Measurements from ENCODE around the gene FALEC. TPM values are rescaled to one million over a fixed set of nuclear protein-coding genes. Genes with fewer than 3 reads are reported as not detected.

FALEC gene
- total RNA-seq, 1 donor from 2014 or later: 0.43 TPM

DNA sequence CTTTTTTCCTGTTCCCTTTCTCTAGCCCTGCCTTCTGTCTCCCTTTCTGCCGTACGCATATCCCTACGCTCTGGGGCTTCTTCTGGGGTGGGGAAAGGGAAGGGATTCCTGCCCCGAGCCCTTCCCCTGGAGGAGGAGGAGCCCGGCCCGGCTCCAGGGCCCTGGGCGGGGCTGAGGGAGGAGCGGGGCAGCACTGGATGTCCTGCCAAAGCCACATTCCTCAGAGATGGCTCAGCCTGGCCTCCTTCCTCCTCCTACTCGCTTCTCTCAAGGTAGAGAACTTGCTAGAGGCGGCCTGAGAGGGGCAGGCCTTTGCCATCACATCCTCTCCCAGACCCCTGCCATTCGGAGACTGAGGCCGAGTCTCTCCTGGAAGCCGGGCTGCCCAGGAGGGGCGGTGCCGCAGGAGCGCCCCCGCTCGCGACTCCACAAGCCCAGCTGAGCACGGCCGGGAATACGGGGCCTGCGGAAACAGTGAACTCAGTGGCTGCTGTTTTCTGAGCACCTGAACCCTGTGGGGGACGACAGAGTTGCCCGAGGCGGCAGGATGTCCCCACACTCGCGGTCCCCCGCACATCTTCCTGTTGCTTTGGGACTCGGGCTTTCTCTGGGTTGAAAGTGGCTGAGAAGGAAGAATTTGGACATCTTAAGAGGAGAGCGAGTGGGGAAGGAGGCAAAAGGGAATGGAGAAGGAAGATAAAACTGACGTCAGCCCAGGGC lies 45.9 kb downstream of the FALEC start:
- Histone ChIP-seq H3K9me3 (ENCODE audit: insufficient read depth, low read depth, low read length) (no peaks in the 10 kb centered on the region), H3K9ac (ENCODE audit: low read length) (peak overlapping the region; percentile 99), H3K27me3 (ENCODE audit: insufficient read depth, low read length) (no peaks in the 10 kb centered on the region), H3K79me2 (ENCODE audit: insufficient read depth, low read length) (peaks cover 52% of the 10 kb centered on the region), H3K4me3 (ENCODE audit: insufficient read depth, low read depth, low read length) (peak overlapping the region; percentile 63), H3K27ac (ENCODE audit: low read depth, low read length) (peak overlapping the region; percentile 100), H2AFZ (ENCODE audit: low read depth, low read length) (peak overlapping the region; percentile 61), H4K20me1 (ENCODE audit: insufficient read depth, low read length) (peaks cover 18% of the 10 kb centered on the region), H3K4me1 (ENCODE audit: insufficient read depth, low read length) (peaks cover 42% of the 10 kb centered on the region), H3K4me2 (ENCODE audit: low read length) (peak overlapping the region; percentile 96), H3K36me3 (ENCODE audit: insufficient read depth, low read length) (no peaks in the 10 kb centered on the region)
- DNase-seq (ENCODE audit: low read depth) (peak; percentile 98), FAIRE-seq (peak; percentile 50)
- H3K27ac Mint-ChIP-seq (ENCODE audit: unreplicated experiment): peak overlapping the region; percentile 100
- H3K36me3 Mint-ChIP-seq (ENCODE audit: low read depth, unreplicated experiment): peaks cover 2% of the 10 kb centered on the region
- H3K4me3 Mint-ChIP-seq (ENCODE audit: unreplicated experiment): peak overlapping the region; percentile 81
- H3K27me3 Mint-ChIP-seq (ENCODE audit: low read depth, unreplicated experiment): no peaks in the 10 kb centered on the region
- no peaks in the 10 kb centered on the region for H3K9me3 Mint-ChIP-seq (ENCODE audit: unreplicated experiment)
- H3K4me1 Mint-ChIP-seq (ENCODE audit: low read depth, unreplicated experiment): peaks cover 41% of the 10 kb centered on the region
- no peak for TF ChIP-seq EZH2 (IDR thresholded peaks at IDR 0.05; ENCODE audit: insufficient read depth, low read length)
- TF ChIP-seq, protein P1, sequence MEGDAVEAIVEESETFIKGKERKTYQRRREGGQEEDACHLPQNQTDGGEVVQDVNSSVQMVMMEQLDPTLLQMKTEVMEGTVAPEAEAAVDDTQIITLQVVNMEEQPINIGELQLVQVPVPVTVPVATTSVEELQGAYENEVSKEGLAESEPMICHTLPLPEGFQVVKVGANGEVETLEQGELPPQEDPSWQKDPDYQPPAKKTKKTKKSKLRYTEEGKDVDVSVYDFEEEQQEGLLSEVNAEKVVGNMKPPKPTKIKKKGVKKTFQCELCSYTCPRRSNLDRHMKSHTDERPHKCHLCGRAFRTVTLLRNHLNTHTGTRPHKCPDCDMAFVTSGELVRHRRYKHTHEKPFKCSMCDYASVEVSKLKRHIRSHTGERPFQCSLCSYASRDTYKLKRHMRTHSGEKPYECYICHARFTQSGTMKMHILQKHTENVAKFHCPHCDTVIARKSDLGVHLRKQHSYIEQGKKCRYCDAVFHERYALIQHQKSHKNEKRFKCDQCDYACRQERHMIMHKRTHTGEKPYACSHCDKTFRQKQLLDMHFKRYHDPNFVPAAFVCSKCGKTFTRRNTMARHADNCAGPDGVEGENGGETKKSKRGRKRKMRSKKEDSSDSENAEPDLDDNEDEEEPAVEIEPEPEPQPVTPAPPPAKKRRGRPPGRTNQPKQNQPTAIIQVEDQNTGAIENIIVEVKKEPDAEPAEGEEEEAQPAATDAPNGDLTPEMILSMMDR (IDR thresholded peaks at IDR 0.05; ENCODE audit: insufficient read depth, low read depth, low read length): no peak

GRCh38 chr1:150561974-150562445 lies 46.5 kb downstream of the FALEC start:
- Histone ChIP-seq H3K4me1 (ENCODE audit: insufficient read depth, low read length) (peaks cover 43% of the 10 kb centered on the region), H2AFZ (ENCODE audit: low read depth, low read length) (no peak overlapping the region), H3K9ac (ENCODE audit: low read length) (peak overlapping the region; percentile 99), H3K9me3 (ENCODE audit: insufficient read depth, low read depth, low read length) (no peaks in the 10 kb centered on the region), H3K27me3 (ENCODE audit: insufficient read depth, low read length) (no peaks in the 10 kb centered on the region), H3K27ac (ENCODE audit: low read depth, low read length) (peak overlapping the region; percentile 100), H3K4me2 (ENCODE audit: low read length) (peak overlapping the region; percentile 96), H3K4me3 (ENCODE audit: insufficient read depth, low read depth, low read length) (peak overlapping the region; percentile 63), H4K20me1 (ENCODE audit: insufficient read depth, low read length) (peaks cover 21% of the 10 kb centered on the region), H3K36me3 (ENCODE audit: insufficient read depth, low read length) (no peaks in the 10 kb centered on the region), H3K79me2 (ENCODE audit: insufficient read depth, low read length) (peaks cover 57% of the 10 kb centered on the region)
- Mint-ChIP-seq H3K9me3 (ENCODE audit: unreplicated experiment) (no peaks in the 10 kb centered on the region), H3K4me3 (ENCODE audit: unreplicated experiment) (peak overlapping the region; percentile 81), H3K4me1 (ENCODE audit: low read depth, unreplicated experiment) (peaks cover 44% of the 10 kb centered on the region), H3K36me3 (ENCODE audit: low read depth, unreplicated experiment) (peaks cover 2% of the 10 kb centered on the region), H3K27me3 (ENCODE audit: low read depth, unreplicated experiment) (no peaks in the 10 kb centered on the region), H3K27ac (ENCODE audit: unreplicated experiment) (peak overlapping the region; percentile 100)
- DNase-seq (ENCODE audit: low read depth): peak; percentile 89
- no peak for FAIRE-seq
- TF ChIP-seq, protein P1 (IDR thresholded peaks at IDR 0.05; ENCODE audit: insufficient read depth, low read depth, low read length): no peak
- TF ChIP-seq EZH2 (IDR thresholded peaks at IDR 0.05; ENCODE audit: insufficient read depth, low read length): no peak
